Osteocyte (in vitro differentiated cells): Measurements from ENCODE around the gene PHLPP1. TPM values are rescaled to one million over a fixed set of nuclear protein-coding genes. Genes with fewer than 3 reads are reported as not detected.

Experiments
- DNase-seq: peaks from one replicate; pipeline ENCODE4 v3.0.0; 2021; ENCODE audit warnings: mixed read lengths; ENCODE audit not compliant: unreplicated experiment; ENCODE audit errors: extremely low spot score
- H3K27ac Mint-ChIP-seq: one replicate; pipeline ENCODE4 v1.8.0; 2021; ENCODE audit warnings: mild to moderate bottlenecking, mixed read lengths; ENCODE audit not compliant: unreplicated experiment
- H3K27me3 Mint-ChIP-seq: one replicate; pipeline ENCODE4 v1.8.0; 2021; ENCODE audit warnings: mixed read lengths; ENCODE audit not compliant: unreplicated experiment
- H3K36me3 Mint-ChIP-seq: one replicate; pipeline ENCODE4 v1.8.0; 2021; ENCODE audit warnings: mixed read lengths; ENCODE audit not compliant: unreplicated experiment
- H3K4me1 Mint-ChIP-seq: one replicate; pipeline ENCODE4 v1.8.0; 2021; ENCODE audit warnings: mixed read lengths; ENCODE audit not compliant: unreplicated experiment
- H3K4me3 Mint-ChIP-seq: one replicate; pipeline ENCODE4 v1.8.0; 2021; ENCODE audit warnings: mild to moderate bottlenecking, moderate library complexity, mixed read lengths; ENCODE audit not compliant: unreplicated experiment
- H3K9me3 Mint-ChIP-seq: one replicate; pipeline ENCODE4 v1.8.0; 2021; ENCODE audit warnings: mixed read lengths; ENCODE audit not compliant: unreplicated experiment
- total RNA-seq: library from RNA; stranded (reverse); gene quantifications from 2 replicates; pipeline ENCODE4 v1.2.1, GENCODE V29; 2021
- TF ChIP-seq, protein P1 (sequence below): fragments of 200-600 bp; sonication (generic); IDR thresholded peaks from 2 replicates; pipeline ENCODE4 v1.5.0; 2021; ENCODE audit warnings: antibody characterized with exemption, mild to moderate bottlenecking, moderate library complexity

Gene PHLPP1
- total RNA-seq, 1 donor from 2014 or later = 19.6 TPM

DNA sequence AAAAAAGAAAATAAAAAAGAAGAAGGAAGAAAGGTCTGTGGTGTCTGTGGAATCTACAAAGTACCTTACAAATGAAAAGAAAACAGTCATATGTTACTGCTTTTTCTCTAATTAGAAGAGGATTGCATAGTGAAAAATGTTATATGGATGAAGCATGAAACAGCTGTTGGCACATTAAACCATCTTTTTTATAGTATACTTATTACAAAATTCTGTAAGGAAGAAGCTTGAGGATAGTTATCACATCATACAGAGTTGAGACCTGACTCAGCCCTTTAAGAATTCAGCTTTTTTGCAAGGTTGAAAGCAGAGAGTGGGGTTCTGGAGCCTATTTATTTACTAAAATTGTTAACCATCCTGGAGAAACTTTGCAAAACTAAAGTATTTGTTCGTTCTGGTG lies 222.7 kb downstream of the PHLPP1 start:
- peak overlapping the region; percentile 50 for H3K27ac Mint-ChIP-seq
- H3K4me1 Mint-ChIP-seq = peaks cover 30% of the 10 kb centered on the region
- H3K27me3 Mint-ChIP-seq = no peaks in the 10 kb centered on the region
- H3K9me3 Mint-ChIP-seq = peaks cover 9% of the 10 kb centered on the region
- H3K36me3 Mint-ChIP-seq = peaks cover 11% of the 10 kb centered on the region
- TF ChIP-seq, protein P1, sequence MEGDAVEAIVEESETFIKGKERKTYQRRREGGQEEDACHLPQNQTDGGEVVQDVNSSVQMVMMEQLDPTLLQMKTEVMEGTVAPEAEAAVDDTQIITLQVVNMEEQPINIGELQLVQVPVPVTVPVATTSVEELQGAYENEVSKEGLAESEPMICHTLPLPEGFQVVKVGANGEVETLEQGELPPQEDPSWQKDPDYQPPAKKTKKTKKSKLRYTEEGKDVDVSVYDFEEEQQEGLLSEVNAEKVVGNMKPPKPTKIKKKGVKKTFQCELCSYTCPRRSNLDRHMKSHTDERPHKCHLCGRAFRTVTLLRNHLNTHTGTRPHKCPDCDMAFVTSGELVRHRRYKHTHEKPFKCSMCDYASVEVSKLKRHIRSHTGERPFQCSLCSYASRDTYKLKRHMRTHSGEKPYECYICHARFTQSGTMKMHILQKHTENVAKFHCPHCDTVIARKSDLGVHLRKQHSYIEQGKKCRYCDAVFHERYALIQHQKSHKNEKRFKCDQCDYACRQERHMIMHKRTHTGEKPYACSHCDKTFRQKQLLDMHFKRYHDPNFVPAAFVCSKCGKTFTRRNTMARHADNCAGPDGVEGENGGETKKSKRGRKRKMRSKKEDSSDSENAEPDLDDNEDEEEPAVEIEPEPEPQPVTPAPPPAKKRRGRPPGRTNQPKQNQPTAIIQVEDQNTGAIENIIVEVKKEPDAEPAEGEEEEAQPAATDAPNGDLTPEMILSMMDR = no peak
- DNase-seq = no peak
- no peak overlapping the region for H3K4me3 Mint-ChIP-seq

DNA sequence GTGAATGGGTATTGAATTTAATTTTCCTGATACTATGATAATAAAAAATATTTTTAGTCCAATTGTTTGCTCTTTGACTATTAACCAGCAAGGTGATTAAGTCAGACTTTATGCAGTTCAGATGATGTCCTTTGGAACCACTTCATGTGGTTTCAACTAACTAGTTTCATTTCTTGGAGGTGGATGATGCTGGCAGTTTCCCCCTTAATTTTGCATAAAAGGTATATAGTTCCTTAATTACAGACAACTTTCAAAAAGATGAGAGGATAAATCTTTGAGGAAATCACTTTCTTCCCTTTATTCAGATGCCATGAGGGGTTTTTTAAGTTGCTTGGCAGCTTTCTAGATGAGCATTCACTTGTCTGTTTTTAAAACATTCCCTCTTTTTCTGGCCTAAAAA lies 223.1 kb downstream of the PHLPP1 start:
- Mint-ChIP-seq H3K27me3 (no peaks in the 10 kb centered on the region), H3K4me3 (no peak overlapping the region), H3K4me1 (peaks cover 30% of the 10 kb centered on the region), H3K9me3 (peaks cover 8% of the 10 kb centered on the region), H3K36me3 (peaks cover 14% of the 10 kb centered on the region), H3K27ac (no peak overlapping the region)
- no peak for DNase-seq
- TF ChIP-seq, protein P1 = no peak

DNA sequence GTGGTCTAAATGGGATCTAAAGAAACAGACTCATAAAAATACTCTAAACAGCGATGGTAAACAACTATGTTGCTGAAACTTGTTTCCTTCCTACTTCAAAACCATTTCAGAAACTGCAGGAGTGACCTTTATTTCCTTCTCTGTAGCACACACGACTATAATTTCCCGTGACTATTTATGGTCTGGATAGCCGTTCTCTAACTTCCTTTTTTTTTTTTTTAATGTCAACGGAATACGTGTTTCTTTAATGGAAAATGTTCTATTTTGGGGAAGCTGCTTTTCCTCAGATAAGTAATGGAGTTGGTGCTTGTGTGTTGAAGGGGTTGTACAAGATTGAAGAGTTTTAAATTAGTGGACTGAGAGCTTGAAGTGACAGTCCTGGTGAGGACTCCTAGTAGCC lies 224.1 kb downstream of the PHLPP1 start:
- TF ChIP-seq, protein P1 = no peak
- no peak overlapping the region for H3K4me3 Mint-ChIP-seq
- no peak overlapping the region for H3K27ac Mint-ChIP-seq
- DNase-seq = no peak
- peaks cover 30% of the 10 kb centered on the region for H3K4me1 Mint-ChIP-seq
- H3K27me3 Mint-ChIP-seq = no peaks in the 10 kb centered on the region
- peaks cover 14% of the 10 kb centered on the region for H3K36me3 Mint-ChIP-seq
- no peaks in the 10 kb centered on the region for H3K9me3 Mint-ChIP-seq

DNA sequence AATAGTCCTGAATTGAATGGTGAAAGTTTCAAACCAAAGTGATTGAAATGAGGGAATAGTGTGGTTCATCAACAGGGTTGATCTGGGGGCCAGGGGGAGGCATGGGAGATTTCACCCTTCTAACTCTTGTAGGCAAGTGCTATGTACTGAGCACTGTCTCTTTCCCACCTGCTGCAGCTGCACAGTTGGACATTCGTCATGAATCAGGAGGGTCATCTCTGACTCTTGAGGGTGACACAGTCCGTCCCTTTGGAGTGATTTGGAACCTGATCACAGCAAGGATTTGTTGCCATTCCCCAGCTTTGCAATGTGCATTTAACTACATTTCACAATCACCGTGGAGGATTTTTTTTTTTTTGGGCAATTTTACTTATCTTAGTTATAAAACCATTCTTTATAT lies 224.6 kb downstream of the PHLPP1 start:
- no peak for DNase-seq
- Mint-ChIP-seq H3K9me3 (no peaks in the 10 kb centered on the region), H3K27me3 (no peaks in the 10 kb centered on the region), H3K27ac (no peak overlapping the region), H3K4me3 (no peak overlapping the region), H3K4me1 (peaks cover 30% of the 10 kb centered on the region), H3K36me3 (peaks cover 14% of the 10 kb centered on the region)
- TF ChIP-seq, protein P1 = no peak

DNA sequence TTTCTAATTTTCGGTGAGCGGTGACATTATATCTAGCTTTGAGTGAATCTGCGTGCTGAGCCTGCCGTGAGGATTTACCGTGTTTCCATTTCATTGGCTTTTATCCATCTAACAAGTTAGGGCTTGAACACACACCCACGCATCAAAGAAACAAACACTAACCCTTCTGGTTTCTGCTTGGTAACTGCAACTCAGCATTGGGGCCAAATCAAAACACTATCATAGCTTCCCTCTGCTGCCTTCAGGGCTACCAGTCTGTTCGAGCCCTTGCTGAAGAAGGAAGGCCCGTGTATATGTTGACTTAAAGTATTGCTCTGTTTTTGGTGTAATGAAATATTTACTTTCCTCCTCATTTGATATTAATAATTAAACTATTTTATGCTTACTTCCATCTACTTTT lies 227.2 kb downstream of the PHLPP1 start:
- no peak for DNase-seq
- Mint-ChIP-seq H3K4me1 (peaks cover 13% of the 10 kb centered on the region), H3K9me3 (no peaks in the 10 kb centered on the region), H3K36me3 (peaks cover 24% of the 10 kb centered on the region), H3K27ac (no peak overlapping the region), H3K4me3 (no peak overlapping the region), H3K27me3 (no peaks in the 10 kb centered on the region)
- TF ChIP-seq, protein P1 = no peak
